H9 (cell line): Measurements from ENCODE around the gene IQGAP2. TPM values are rescaled to one million over a fixed set of nuclear protein-coding genes. Genes with fewer than 3 reads are reported as not detected.

Experiments used
- DNase-seq: peaks from one replicate; pipeline ENCODE4 v3.0.0-alpha.2; 2017
- H2AFZ ChIP-seq: one replicate; pipeline ENCODE4 v1.6.1; 2013; ENCODE audit warnings: mild to moderate bottlenecking, low read length, control low read depth, moderate library complexity
- H2AK5ac ChIP-seq: 2 replicates; pipeline ENCODE4 v1.6.1; 2013; ENCODE audit warnings: low read length, control low read depth, mixed read lengths; ENCODE audit not compliant: insufficient read length
- H2BK120ac ChIP-seq: one replicate; pipeline ENCODE4 v1.6.1; 2013; ENCODE audit warnings: low read depth, mild to moderate bottlenecking, low read length, control low read depth, inconsistent platforms; ENCODE audit not compliant: poor library complexity, severe bottlenecking
- H2BK12ac ChIP-seq: 2 replicates; pipeline ENCODE4 v1.6.1; 2013; ENCODE audit warnings: low read length, control low read depth, mixed read lengths, low read depth; ENCODE audit not compliant: insufficient read length
- H2BK15ac ChIP-seq: 2 replicates; pipeline ENCODE4 v1.6.1; 2013; ENCODE audit warnings: low read depth, low read length, control low read depth
- H2BK20ac ChIP-seq: one replicate; pipeline ENCODE4 v1.6.1; 2013; ENCODE audit warnings: low read depth, mild to moderate bottlenecking, low read length, control low read depth, inconsistent platforms; ENCODE audit not compliant: poor library complexity, severe bottlenecking
- H2BK5ac ChIP-seq: 2 replicates; pipeline ENCODE4 v1.6.1; 2013; ENCODE audit warnings: low read length, control low read depth, mixed read lengths; ENCODE audit not compliant: insufficient read length
- H3K14ac ChIP-seq: 2 replicates; pipeline ENCODE4 v1.6.1; 2013; ENCODE audit warnings: low read length, control low read depth; ENCODE audit not compliant: insufficient read depth
- H3K18ac ChIP-seq: 2 replicates; pipeline ENCODE4 v1.6.1; 2013; ENCODE audit warnings: low read depth, mild to moderate bottlenecking, mixed read lengths, low read length, control low read depth; ENCODE audit not compliant: insufficient read length
- H3K23ac ChIP-seq: 2 replicates; pipeline ENCODE4 v1.6.1; 2013; ENCODE audit warnings: low read length, control low read depth, mixed read lengths, low read depth; ENCODE audit not compliant: insufficient read length
- H3K23me2 ChIP-seq: 2 replicates; pipeline ENCODE4 v1.6.1; 2013; ENCODE audit warnings: low read depth, mild to moderate bottlenecking, mixed read lengths, low read length, control low read depth; ENCODE audit not compliant: insufficient read length, poor library complexity, severe bottlenecking
- H3K27ac ChIP-seq: 2 replicates; pipeline ENCODE4 v1.5.1; 2013; ENCODE audit warnings: low read length, control low read depth, mixed read lengths, low read depth; ENCODE audit not compliant: insufficient read length
- H3K27me3 ChIP-seq: 2 replicates; pipeline ENCODE4 v1.6.1; 2013; ENCODE audit warnings: low read length, control low read depth, inconsistent platforms; ENCODE audit not compliant: insufficient read depth
- H3K4ac ChIP-seq: 2 replicates; pipeline ENCODE4 v1.6.1; 2013; ENCODE audit warnings: low read depth, mild to moderate bottlenecking, control low read depth, inconsistent platforms, low read length, moderate library complexity
- H3K4me1 ChIP-seq: 2 replicates; pipeline ENCODE4 v1.6.1; 2013; ENCODE audit warnings: low read length, control low read depth, inconsistent platforms; ENCODE audit not compliant: insufficient read depth
- H3K4me2 ChIP-seq: 2 replicates; pipeline ENCODE4 v1.6.1; 2013; ENCODE audit warnings: low read length, control low read depth, mixed read lengths; ENCODE audit not compliant: insufficient read length, insufficient read depth
- H3K56ac ChIP-seq: 2 replicates; pipeline ENCODE4 v1.6.1; 2013; ENCODE audit warnings: low read depth, mild to moderate bottlenecking, mixed read lengths, low read length, control low read depth; ENCODE audit not compliant: insufficient read length
- H3K79me1 ChIP-seq: 2 replicates; pipeline ENCODE4 v1.6.1; 2013; ENCODE audit warnings: low read depth, mild to moderate bottlenecking, moderate library complexity, low read length, control low read depth, inconsistent platforms; ENCODE audit not compliant: insufficient read depth, poor library complexity, severe bottlenecking
- H3K79me2 ChIP-seq: 2 replicates; pipeline ENCODE4 v1.6.1; 2013; ENCODE audit warnings: low read length, control low read depth, inconsistent platforms; ENCODE audit not compliant: insufficient read depth
- H3K9ac ChIP-seq: 2 replicates; pipeline ENCODE4 v1.6.1; 2013; ENCODE audit warnings: low read length, control low read depth, mixed read lengths; ENCODE audit not compliant: insufficient read length; ENCODE audit errors: extremely low read depth
- H3K9me3 ChIP-seq: one replicate; pipeline ENCODE4 v1.6.1; 2013; ENCODE audit warnings: low read depth, low read length, inconsistent platforms; ENCODE audit not compliant: control insufficient read depth
- H3T11ph ChIP-seq: one replicate; pipeline ENCODE4 v1.6.1; 2013; ENCODE audit warnings: mild to moderate bottlenecking, low read length, control low read depth, inconsistent platforms
- H4K20me1 ChIP-seq: one replicate; pipeline ENCODE4 v1.6.1; 2013; ENCODE audit not compliant: control insufficient read depth, insufficient read length, insufficient read depth
- H4K5ac ChIP-seq: 2 replicates; pipeline ENCODE4 v1.6.1; 2013; ENCODE audit warnings: low read depth, mild to moderate bottlenecking, mixed read lengths, low read length, control low read depth; ENCODE audit not compliant: insufficient read length
- H4K8ac ChIP-seq: replicated peaks from 2 replicates; pipeline ENCODE4 v1.6.1; 2013; ENCODE audit warnings: low read length, control low read depth, mixed read lengths, low read depth; ENCODE audit not compliant: insufficient read length
- H4K91ac ChIP-seq: 2 replicates; pipeline ENCODE4 v1.6.1; 2013; ENCODE audit warnings: low read depth, mild to moderate bottlenecking, moderate library complexity, mixed read lengths, low read length, control low read depth; ENCODE audit not compliant: insufficient read length
- H3K27ac Mint-ChIP-seq, 3 experiments: 2 replicates in 2 of 3; 3 replicates in 1 of 3; pipeline ENCODE4 v1.8.0; 2020 to 2021; ENCODE audit warnings: mixed read lengths in 3 of 3, mild to moderate bottlenecking in 1 of 3, moderate library complexity in 1 of 3
- H3K27me3 Mint-ChIP-seq: 2 replicates; pipeline ENCODE4 v1.8.0; 2021; ENCODE audit warnings: low read depth, mild to moderate bottlenecking, moderate library complexity, mixed read lengths
- H3K36me3 Mint-ChIP-seq, 3 experiments: 2 replicates in 2 of 3; 3 replicates in 1 of 3; pipeline ENCODE4 v1.8.0; 2020 to 2021; ENCODE audit warnings: low read depth in 3 of 3, mixed read lengths in 3 of 3; ENCODE audit not compliant: insufficient read depth in 1 of 3
- H3K4me1 Mint-ChIP-seq, 2 experiments: 2 replicates each; pipeline ENCODE4 v1.8.0; 2020; ENCODE audit warnings: mixed read lengths in 2 of 2
- H3K4me3 Mint-ChIP-seq, 2 experiments: 2 replicates in 1 of 2; 3 replicates in 1 of 2; pipeline ENCODE4 v1.8.0; 2020 to 2021; ENCODE audit warnings: mild to moderate bottlenecking in 2 of 2, mixed read lengths in 2 of 2, moderate library complexity in 1 of 2
- H3K9me3 Mint-ChIP-seq, 2 experiments: 2 replicates in 1 of 2; 3 replicates in 1 of 2; pipeline ENCODE4 v1.8.0; 2020; ENCODE audit warnings: mild to moderate bottlenecking in 2 of 2, mixed read lengths in 2 of 2, moderate library complexity in 1 of 2
- WGBS: extraction: QIAGEN DNeasy Blood & Tissue Kit; methylation state at CpG from one replicate; pipeline ENCODE4 v1.1.7; 2013; ENCODE audit warnings: missing lambda C conversion rate, low lambda C conversion rate, mixed read lengths; ENCODE audit not compliant: insufficient read length; ENCODE audit errors: extremely low coverage; 5-methylcytosine and 5-hydroxymethylcytosine counted together
- total RNA-seq: library from RNA; stranded (reverse); gene quantifications from 2 replicates; pipeline ENCODE4 v1.2.1, GENCODE V29; 2021
- TF ChIP-seq, protein P1 (sequence below): fragments of 200-600 bp; sonication (generic); conservative IDR thresholded peaks from 3 replicates; pipeline ENCODE4 v1.8.0; 2021; ENCODE audit warnings: antibody characterized with exemption, mild to moderate bottlenecking

IQGAP2 gene
- total RNA-seq, 1 experiment from 2014 or later, result 22.5 TPM

GRCh38 chr5:76422227-76422626, 19.1 kb downstream of the IQGAP2 start:
- peak overlapping the region; percentile 32 to 67 (median 41); a peak in 5 of 7 replicates for H3K27ac Mint-ChIP-seq
- no peak overlapping the region for H3K4me3 Mint-ChIP-seq

More at GRCh38 chr5:76422227-76422626, 19.1 kb downstream of the IQGAP2 start:
- Histone ChIP-seq H2BK15ac (no peak overlapping the region), H3K4ac (no peak overlapping the region), H2BK5ac (no peak overlapping the region), H3K9ac (no peak overlapping the region), H3K23ac (no peak overlapping the region), H4K20me1 (no peaks in the 10 kb centered on the region), H4K8ac (no peak overlapping the region), H3K9me3 (no peaks in the 10 kb centered on the region), H3K27me3 (no peaks in the 10 kb centered on the region), H2AK5ac (no peak overlapping the region), H3K4me1 (peaks cover 28% of the 10 kb centered on the region), H3K79me1 (peaks cover 2% of the 10 kb centered on the region), H3K23me2 (peaks cover 3% of the 10 kb centered on the region), H3K27ac (no peak overlapping the region), H2AFZ (no peak overlapping the region), H3K56ac (no peak overlapping the region), H3K4me2 (no peak overlapping the region), H4K5ac (no peak overlapping the region), H2BK20ac (no peak overlapping the region), H4K91ac (no peak overlapping the region), H3K79me2 (no peaks in the 10 kb centered on the region; the same call in 1 of the 2 replicates), H2BK120ac (no peak overlapping the region), H3T11ph (no peak overlapping the region), H2BK12ac (no peak overlapping the region), H3K14ac (no peak overlapping the region), H3K18ac (no peak overlapping the region)
- TF ChIP-seq, protein P1, sequence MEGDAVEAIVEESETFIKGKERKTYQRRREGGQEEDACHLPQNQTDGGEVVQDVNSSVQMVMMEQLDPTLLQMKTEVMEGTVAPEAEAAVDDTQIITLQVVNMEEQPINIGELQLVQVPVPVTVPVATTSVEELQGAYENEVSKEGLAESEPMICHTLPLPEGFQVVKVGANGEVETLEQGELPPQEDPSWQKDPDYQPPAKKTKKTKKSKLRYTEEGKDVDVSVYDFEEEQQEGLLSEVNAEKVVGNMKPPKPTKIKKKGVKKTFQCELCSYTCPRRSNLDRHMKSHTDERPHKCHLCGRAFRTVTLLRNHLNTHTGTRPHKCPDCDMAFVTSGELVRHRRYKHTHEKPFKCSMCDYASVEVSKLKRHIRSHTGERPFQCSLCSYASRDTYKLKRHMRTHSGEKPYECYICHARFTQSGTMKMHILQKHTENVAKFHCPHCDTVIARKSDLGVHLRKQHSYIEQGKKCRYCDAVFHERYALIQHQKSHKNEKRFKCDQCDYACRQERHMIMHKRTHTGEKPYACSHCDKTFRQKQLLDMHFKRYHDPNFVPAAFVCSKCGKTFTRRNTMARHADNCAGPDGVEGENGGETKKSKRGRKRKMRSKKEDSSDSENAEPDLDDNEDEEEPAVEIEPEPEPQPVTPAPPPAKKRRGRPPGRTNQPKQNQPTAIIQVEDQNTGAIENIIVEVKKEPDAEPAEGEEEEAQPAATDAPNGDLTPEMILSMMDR, result no peak
- Mint-ChIP-seq H3K9me3 (no peaks in the 10 kb centered on the region), H3K4me1 (peaks cover 43 to 49% of the 10 kb centered on the region in 2 experiments), H3K27me3 (no peaks in the 10 kb centered on the region), H3K36me3 (no peaks in the 10 kb centered on the region)
- WGBS, result no CpG with 5 or more reads among the region's 4 CpGs
- DNase-seq, result no peak
